Left colon (tissue), 2 donors: Measurements from ENCODE around the gene ARL2BP. TPM values are rescaled to one million over a fixed set of nuclear protein-coding genes. Genes with fewer than 3 reads are reported as not detected.
A peak's percentile ranks its signal among the peaks of the same experiment; 100 is the strongest.
"Not testable (repeated sequence)": the region's sequence is repeated elsewhere in the genome, so short reads cannot be mapped to it uniquely, and the experiment has no call there.

Source experiments
- ATAC-seq: fragments of 200-7000 bp; cut with Tn5 transposase; one replicate; pipeline ENCODE4 v1.9.1; 2020; ENCODE audit warnings: mild to moderate bottlenecking, moderate library complexity
- DNase-seq, 2 donors: peaks; one replicate each; pipeline ENCODE4 v3.0.0-alpha.2; 2020
- intact Hi-C, 2 donors: fragments of 100-400 bp; cut with DNase I in 1 of 2; cut with micrococcal nuclease in 1 of 2; formaldehyde crosslinking; loops; one replicate each; pipeline versions ENCODE4 v1.11.2 to v1.14.0; 2022; cut with DNase I, micrococcal nuclease
- long read RNA-seq: library from polyadenylated mRNA; unstranded; transcript quantifications from one replicate; pipeline ENCODE4 v2.0.0, GENCODE V29; 2021
- total RNA-seq, 2 donors: library from RNA; stranded (reverse); fragmentation: NEBNext Ultra II Directional; extraction: Animal tissue kit (Norgen Biotek cat#: 25700); gene quantifications; one replicate each; pipeline ENCODE4 v1.2.1, GENCODE V29; 2021
- donor health status: DM: no; HTN: no; CAD: no.
- donor health status: DM: yes; HTN: yes; CAD: no.

The ARL2BP gene
- 10 to 100 TPM; 32.3 to 35.3 TPM for total RNA-seq
- long read RNA-seq, transcript ARL2BP-201 (6 exons, 2,130 nt), result major isoform, 42 of 56 reads
- long read RNA-seq, partial matches to known transcripts, result 1 of 56 reads
- long read RNA-seq, other reads (novel, unspliced or antisense), result 13 of 56 reads

GRCh38 chr16:57244767-57245471, at the start of gene ARL2BP:
TSS of gene ARL2BP (plus strand) at chr16:57245259. CDS start at chr16:57245368, 109 bp downstream.
- intact Hi-C loops, result loop anchor here in 1 of 2 donors (5.0 kb wide), 1 partner anchor 153 kb away; the partner anchor contains the start of gene CPNE2
- ATAC-seq, result peak; percentile 92
- DNase-seq, result peak; percentile 98

GRCh38 chr16:57196286-57196685, 48.8 kb upstream of the ARL2BP start:
- DNase-seq (no peak), ATAC-seq (no peak)
- intact Hi-C loops, result no loop called here

GRCh38 chr16:57196753-57197152, 48.3 kb upstream of the ARL2BP start:
- intact Hi-C loops, result no loop called here
- DNase-seq (no peak), ATAC-seq (no peak)

GRCh38 chr16:57200321-57200720, 44.7 kb upstream of the ARL2BP start:
- DNase-seq, ATAC-seq, intact Hi-C loops: not testable (repeated sequence)

- DNase-seq, ATAC-seq, intact Hi-C loops: not testable (repeated sequence)
Observed at GRCh38 chr16:57200926-57201325, 44.1 kb upstream of the ARL2BP start.

- no peak for ATAC-seq
- intact Hi-C loops, result no loop called here
- no peak for DNase-seq
Observed at GRCh38 chr16:57202095-57202886, 42.8 kb upstream of the ARL2BP start.

- no peak for DNase-seq
- no peak for ATAC-seq
- intact Hi-C loops, result no loop called here
Observed at GRCh38 chr16:57203451-57203850, 41.6 kb upstream of the ARL2BP start.

GRCh38 chr16:57204675-57205074, 40.4 kb upstream of the ARL2BP start:
- ATAC-seq (no peak), DNase-seq (no peak)
- intact Hi-C loops, result no loop called here

- intact Hi-C loops, result no loop called here
- no peak for DNase-seq
- ATAC-seq, result no peak
Observed at GRCh38 chr16:57208926-57209325, 36.1 kb upstream of the ARL2BP start.

GRCh38 chr16:57209780-57210179, 35.3 kb upstream of the ARL2BP start:
- intact Hi-C loops, result no loop called here
- no peak for DNase-seq
- no peak for ATAC-seq

- intact Hi-C loops, result no loop called here
- no peak for DNase-seq
- no peak for ATAC-seq
Observed at GRCh38 chr16:57213462-57213861, 31.6 kb upstream of the ARL2BP start.

- ATAC-seq, result no peak
- no peak for DNase-seq
- intact Hi-C loops, result no loop called here
Observed at GRCh38 chr16:57216968-57217367, 28.1 kb upstream of the ARL2BP start.

GRCh38 chr16:57223057-57223456, 22.0 kb upstream of the ARL2BP start:
- ATAC-seq (no peak), DNase-seq (no peak)
- intact Hi-C loops, result no loop called here

- intact Hi-C loops, result no loop called here
- ATAC-seq (no peak), DNase-seq (no peak)
Observed at GRCh38 chr16:57224651-57225335, 20.3 kb upstream of the ARL2BP start.

- ATAC-seq (no peak), DNase-seq (no peak)
- intact Hi-C loops, result no loop called here
Observed at GRCh38 chr16:57225978-57226377, 19.1 kb upstream of the ARL2BP start.

GRCh38 chr16:57226701-57227621, 18.1 kb upstream of the ARL2BP start:
- intact Hi-C loops, result no loop called here
- ATAC-seq (no peak), DNase-seq (no peak)

GRCh38 chr16:57229079-57229478, 16.0 kb upstream of the ARL2BP start:
- no peak for ATAC-seq
- intact Hi-C loops, result no loop called here

GRCh38 chr16:57231821-57232350, 13.2 kb upstream of the ARL2BP start:
- DNase-seq, result no peak
- no peak for ATAC-seq

More at GRCh38 chr16:57229079-57229478, 16.0 kb upstream of the ARL2BP start:
- DNase-seq, result no peak

More at GRCh38 chr16:57231821-57232350, 13.2 kb upstream of the ARL2BP start:
- intact Hi-C loops, result no loop called here
